Thymus (tissue), 14 donors: Measurements from ENCODE around the gene SYNE1. TPM values are rescaled to one million over a fixed set of nuclear protein-coding genes. Genes with fewer than 3 reads are reported as not detected.
"Not testable (repeated sequence)": the region's sequence is repeated elsewhere in the genome, so short reads cannot be mapped to it uniquely, and the experiment has no call there.

Experiments
- DNase-seq, 9 donors: peaks; one replicate each; pipeline ENCODE4 v3.0.0-alpha.2; 2013; ENCODE audit warnings: low spot score in 9 of 9, low read depth in 6 of 9, missing footprints in 1 of 9
- H3K27ac ChIP-seq, 2 donors: one replicate each; pipeline ENCODE4 v1.5.1; 2013; ENCODE audit warnings: control low read depth in 1 of 2, low read depth in 1 of 2, low read length in 1 of 2, mild to moderate bottlenecking in 1 of 2, moderate library complexity in 1 of 2
- H3K27me3 ChIP-seq, 2 donors: one replicate each; pipeline ENCODE4 v1.5.1; 2013; ENCODE audit warnings: low read length in 1 of 2; ENCODE audit not compliant: control insufficient read depth in 2 of 2, insufficient read depth in 1 of 2
- H3K36me3 ChIP-seq, 2 donors: one replicate each; pipeline ENCODE4 v1.5.1; 2013; ENCODE audit warnings: low read length in 1 of 2, mild to moderate bottlenecking in 1 of 2, moderate library complexity in 1 of 2; ENCODE audit not compliant: control insufficient read depth in 2 of 2, insufficient read depth in 2 of 2
- H3K4me1 ChIP-seq, 2 donors: one replicate each; pipeline ENCODE4 v1.5.1; 2013; ENCODE audit warnings: low read length in 2 of 2; ENCODE audit not compliant: control insufficient read depth in 2 of 2, insufficient read depth in 2 of 2
- H3K4me3 ChIP-seq, 2 donors: one replicate each; pipeline ENCODE4 v1.5.1; 2013; ENCODE audit warnings: low read length in 2 of 2, control low read depth in 1 of 2, mild to moderate bottlenecking in 1 of 2
- H3K9me3 ChIP-seq, 2 donors: one replicate each; pipeline ENCODE4 v1.5.1; 2013; ENCODE audit warnings: low read length in 1 of 2, mild to moderate bottlenecking in 1 of 2; ENCODE audit not compliant: control insufficient read depth in 2 of 2, insufficient read depth in 1 of 2
- WGBS: extraction: QIAGEN DNeasy Blood & Tissue Kit; methylation state at CpG from one replicate; pipeline ENCODE4 v1.1.7; 2013; 5-methylcytosine and 5-hydroxymethylcytosine counted together
- long read RNA-seq, 10 donors: transcript quantifications; one replicate each; lab custom pipeline, GENCODE V29; 2026
- polyA plus RNA-seq: library from polyadenylated mRNA; stranded (reverse); fragments of 200-250 nt; gene quantifications from one replicate; pipeline ENCODE4 v1.2.3, GENCODE V29; 2013
- total RNA-seq: library from RNA; stranded (reverse); fragments of 120-200 nt; gene quantifications from one replicate; pipeline ENCODE4 v1.2.4, GENCODE V29; 2013
- donor health status: healthy.

SYNE1 gene, protein sequence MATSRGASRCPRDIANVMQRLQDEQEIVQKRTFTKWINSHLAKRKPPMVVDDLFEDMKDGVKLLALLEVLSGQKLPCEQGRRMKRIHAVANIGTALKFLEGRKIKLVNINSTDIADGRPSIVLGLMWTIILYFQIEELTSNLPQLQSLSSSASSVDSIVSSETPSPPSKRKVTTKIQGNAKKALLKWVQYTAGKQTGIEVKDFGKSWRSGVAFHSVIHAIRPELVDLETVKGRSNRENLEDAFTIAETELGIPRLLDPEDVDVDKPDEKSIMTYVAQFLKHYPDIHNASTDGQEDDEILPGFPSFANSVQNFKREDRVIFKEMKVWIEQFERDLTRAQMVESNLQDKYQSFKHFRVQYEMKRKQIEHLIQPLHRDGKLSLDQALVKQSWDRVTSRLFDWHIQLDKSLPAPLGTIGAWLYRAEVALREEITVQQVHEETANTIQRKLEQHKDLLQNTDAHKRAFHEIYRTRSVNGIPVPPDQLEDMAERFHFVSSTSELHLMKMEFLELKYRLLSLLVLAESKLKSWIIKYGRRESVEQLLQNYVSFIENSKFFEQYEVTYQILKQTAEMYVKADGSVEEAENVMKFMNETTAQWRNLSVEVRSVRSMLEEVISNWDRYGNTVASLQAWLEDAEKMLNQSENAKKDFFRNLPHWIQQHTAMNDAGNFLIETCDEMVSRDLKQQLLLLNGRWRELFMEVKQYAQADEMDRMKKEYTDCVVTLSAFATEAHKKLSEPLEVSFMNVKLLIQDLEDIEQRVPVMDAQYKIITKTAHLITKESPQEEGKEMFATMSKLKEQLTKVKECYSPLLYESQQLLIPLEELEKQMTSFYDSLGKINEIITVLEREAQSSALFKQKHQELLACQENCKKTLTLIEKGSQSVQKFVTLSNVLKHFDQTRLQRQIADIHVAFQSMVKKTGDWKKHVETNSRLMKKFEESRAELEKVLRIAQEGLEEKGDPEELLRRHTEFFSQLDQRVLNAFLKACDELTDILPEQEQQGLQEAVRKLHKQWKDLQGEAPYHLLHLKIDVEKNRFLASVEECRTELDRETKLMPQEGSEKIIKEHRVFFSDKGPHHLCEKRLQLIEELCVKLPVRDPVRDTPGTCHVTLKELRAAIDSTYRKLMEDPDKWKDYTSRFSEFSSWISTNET (N-terminal part only)
- total RNA-seq (55.1 TPM), polyA plus RNA-seq (49.6 TPM)
- long read RNA-seq, donor 1 = 0 reads
- long read RNA-seq, donor 2 = 0 reads
- long read RNA-seq, donor 3, partial matches to known transcripts = 6 of 6 reads
- long read RNA-seq, donor 3, other reads (novel, unspliced or antisense) = 0 of 6 reads
- long read RNA-seq, donor 4 = 0 reads
- long read RNA-seq, donor 5, partial matches to known transcripts = 14 of 17 reads
- long read RNA-seq, donor 5, other reads (novel, unspliced or antisense) = 0 of 17 reads
- long read RNA-seq, donor 6, partial matches to known transcripts = 13 of 13 reads
- long read RNA-seq, donor 6, other reads (novel, unspliced or antisense) = 0 of 13 reads
- long read RNA-seq, donor 7, partial matches to known transcripts = 0 of 1 reads
- long read RNA-seq, donor 7, other reads (novel, unspliced or antisense) = 0 of 1 reads
- long read RNA-seq, donor 8 = 0 reads
- long read RNA-seq, donor 9, partial matches to known transcripts = 12 of 12 reads
- long read RNA-seq, donor 9, other reads (novel, unspliced or antisense) = 0 of 12 reads
- long read RNA-seq, donor 10 = 0 reads

DNA sequence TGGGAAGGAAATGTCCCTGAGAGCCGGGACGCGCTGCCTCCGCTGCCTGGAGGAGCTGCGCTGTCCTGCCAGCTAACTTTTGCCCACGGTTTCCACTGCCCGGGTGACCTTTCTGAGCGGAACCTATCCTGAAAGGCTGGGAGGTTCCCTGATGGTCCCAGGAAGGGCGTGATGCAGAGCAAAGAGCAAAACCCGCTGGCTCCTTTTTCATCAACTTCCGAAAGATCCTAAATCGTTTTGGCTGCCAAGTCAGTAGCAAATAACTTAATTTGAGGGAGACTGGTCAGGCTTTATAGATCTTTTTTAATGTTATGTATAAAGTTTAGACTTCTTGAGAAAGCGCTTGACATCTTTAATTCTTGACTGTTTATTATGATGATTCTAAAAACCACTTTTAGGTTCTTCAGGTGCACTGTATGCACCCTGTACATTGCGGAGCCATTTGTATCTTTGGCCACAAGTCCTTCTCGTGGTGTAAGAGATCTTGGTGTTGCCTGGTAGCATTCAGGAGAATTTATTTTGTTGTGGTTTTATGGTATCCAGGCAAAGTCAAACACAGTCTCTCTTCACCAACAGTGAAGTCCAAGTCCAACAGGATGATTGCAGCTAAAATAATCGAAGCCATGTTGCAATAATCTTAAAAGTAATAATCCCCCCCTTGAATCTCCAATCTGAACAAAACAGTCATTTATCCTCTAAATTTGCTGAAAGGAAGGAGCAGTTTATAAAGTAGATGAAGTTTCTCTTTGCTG lies at the start of gene SYNE1:
TSS of gene SYNE1 (minus strand) at position 67 of the 752 bp plus-strand sequence. CDS start 9,031 bp downstream, outside the sequence.
- Histone ChIP-seq H3K27me3 (peaks cover 23 to 41% of the 10 kb centered on the region in 2 donors), H3K4me3 (peak within 1 kb of the TSS; percentile 22 to 38), H3K4me1 (peaks cover 0 to 2% of the 10 kb centered on the region in 2 donors), H3K27ac (peak within 1 kb of the TSS in 1 of 2 donors; percentile 18), H3K36me3 (no peaks in the 10 kb centered on the region), H3K9me3 (peaks cover 0 to 4% of the 10 kb centered on the region in 2 donors)
- 26% methylated on average over 16 of the region's 16 CpGs for WGBS
- DNase-seq = no peak

DNA sequence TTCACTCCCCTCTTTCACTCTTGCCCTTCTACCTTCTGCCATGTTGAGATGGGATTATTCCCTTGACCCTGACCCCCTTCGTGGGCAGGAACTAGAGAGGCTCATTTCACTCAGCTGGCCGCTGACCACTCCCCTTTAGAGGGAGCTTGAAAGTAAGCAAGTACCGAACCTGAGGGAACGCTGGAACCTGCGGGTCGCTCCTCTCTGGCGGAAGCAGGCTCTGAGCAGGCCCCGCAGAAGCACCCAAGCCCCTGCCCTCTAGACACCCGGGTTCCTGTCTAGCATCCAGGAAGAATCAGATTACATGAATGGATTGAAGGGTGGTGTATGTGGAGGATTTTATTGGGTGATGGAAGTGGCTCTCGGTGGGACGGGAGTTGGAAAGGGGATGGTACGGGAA lies 48.7 kb upstream of the SYNE1 start:
- Histone ChIP-seq H3K9me3 (no peaks in the 10 kb centered on the region), H3K27ac (no peak overlapping the region), H3K4me1 (no peaks in the 10 kb centered on the region), H3K36me3 (no peaks in the 10 kb centered on the region), H3K4me3 (no peak overlapping the region), H3K27me3 (no peaks in the 10 kb centered on the region)
- 97% methylated on average over 12 of the region's 12 CpGs for WGBS
- DNase-seq = no peak

DNA sequence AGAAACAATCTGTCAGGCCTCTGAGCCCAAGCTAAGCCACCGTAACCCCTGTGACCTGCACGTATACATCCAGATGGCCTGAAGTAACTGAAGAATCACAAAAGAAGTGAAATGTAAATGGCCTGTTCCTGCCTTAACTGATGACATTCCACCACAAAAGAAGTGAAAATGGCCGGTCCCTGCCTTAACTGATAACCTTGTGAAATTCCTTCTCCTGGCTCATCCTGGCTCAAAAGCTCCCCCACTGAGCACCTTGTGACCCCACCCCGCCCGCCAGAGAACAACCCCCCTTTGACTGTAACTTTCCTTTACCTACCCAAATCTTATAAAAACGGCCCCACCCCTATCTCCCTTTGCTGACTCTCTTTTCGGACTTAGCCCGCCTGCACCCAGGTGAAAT lies 45.8 kb upstream of the SYNE1 start:
- not testable (repeated sequence) for H3K4me1 ChIP-seq

DNA sequence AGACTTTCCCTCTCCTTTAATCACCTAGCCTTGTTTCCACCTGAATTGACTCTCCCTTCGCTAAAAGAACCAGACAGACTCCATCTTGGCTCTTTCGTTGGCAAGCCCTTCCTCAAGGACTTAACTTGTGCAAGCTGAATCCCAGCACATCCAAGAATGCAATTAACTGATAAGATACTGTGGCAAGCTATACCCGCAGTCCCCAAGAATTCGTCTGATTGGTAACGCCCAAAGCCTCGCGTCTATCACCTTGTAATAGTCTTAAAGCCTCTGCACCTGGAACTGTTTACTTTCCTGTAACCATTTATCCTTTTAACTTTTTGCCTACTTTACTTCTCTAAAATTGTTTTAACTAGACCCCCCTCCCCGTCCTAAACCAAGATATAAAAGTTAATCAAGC lies 45.0 kb upstream of the SYNE1 start:
- Histone ChIP-seq H3K4me3 (no peak overlapping the region), H3K27me3 (no peaks in the 10 kb centered on the region), H3K36me3 (no peaks in the 10 kb centered on the region), H3K9me3 (no peaks in the 10 kb centered on the region), H3K4me1 (no peaks in the 10 kb centered on the region), H3K27ac (no peak overlapping the region)
- DNase-seq = no peak
- 94% methylated on average over 8 of the region's 8 CpGs for WGBS

More for the DNA sequence above, 45.8 kb upstream of the SYNE1 start:
- DNase-seq, H3K4me3 ChIP-seq, H3K27me3 ChIP-seq, H3K36me3 ChIP-seq, H3K9me3 ChIP-seq, H3K27ac ChIP-seq: not testable (repeated sequence)
- WGBS = 91% methylated on average over 8 of the region's 8 CpGs

DNA sequence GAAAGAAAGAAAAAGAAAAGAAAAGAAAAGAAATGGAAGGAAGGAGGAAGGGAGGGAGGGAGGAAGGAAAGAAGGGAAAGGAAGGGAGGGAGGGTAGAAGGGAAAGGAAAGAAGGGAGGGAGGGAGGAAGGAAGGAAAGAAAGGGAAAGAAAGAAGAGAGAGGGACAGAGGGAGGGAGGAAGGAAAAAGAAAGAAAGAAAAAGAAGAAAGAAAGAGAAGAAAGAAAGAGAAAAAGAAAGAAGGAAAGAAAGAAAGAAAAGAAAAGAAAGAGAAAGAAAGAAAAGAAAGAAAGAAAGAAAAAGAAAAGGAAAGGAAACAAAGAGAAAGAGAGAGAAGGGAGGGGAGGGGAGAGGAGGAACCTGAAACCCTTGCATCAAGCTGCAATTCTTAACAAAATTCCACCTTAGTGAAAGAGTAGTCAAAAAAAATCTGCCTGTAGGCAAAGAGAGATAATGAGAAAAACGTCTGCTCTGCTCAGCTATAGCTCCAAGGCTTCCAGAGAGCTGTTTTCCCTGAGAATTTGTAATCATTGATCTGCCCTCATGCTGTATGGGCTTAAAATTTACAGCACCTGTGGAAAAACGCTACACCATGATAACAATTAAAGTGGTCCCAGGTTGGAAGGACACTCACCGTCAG lies 43.8 kb upstream of the SYNE1 start:
- no peak for DNase-seq
- Histone ChIP-seq H3K4me3 (no peak overlapping the region), H3K4me1 (no peaks in the 10 kb centered on the region), H3K27ac (no peak overlapping the region), H3K36me3 (no peaks in the 10 kb centered on the region), H3K27me3 (no peaks in the 10 kb centered on the region), H3K9me3 (no peaks in the 10 kb centered on the region)
- WGBS = 83% methylated on average over 3 of the region's 3 CpGs

DNA sequence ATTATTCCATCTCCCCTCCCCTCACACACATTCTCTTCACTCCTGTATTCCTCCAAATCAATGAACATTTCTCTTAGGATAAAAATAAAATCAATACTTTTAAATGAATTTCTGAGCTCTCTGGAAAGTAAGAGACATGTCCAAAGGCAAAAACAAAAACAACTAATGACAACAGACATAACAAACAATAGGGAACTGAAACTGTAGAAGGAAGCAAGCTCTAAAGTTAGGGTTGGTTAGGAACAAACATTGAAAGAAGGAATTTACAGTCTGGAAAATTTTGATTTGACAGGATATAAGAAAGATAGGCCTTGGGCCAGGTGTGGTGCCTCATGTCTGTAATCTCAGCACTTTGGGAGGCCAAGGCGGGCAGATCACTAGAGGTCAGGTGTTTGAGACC lies 43.0 kb upstream of the SYNE1 start:
- no peak for DNase-seq
- Histone ChIP-seq H3K27ac (no peak overlapping the region), H3K9me3 (no peaks in the 10 kb centered on the region), H3K36me3 (no peaks in the 10 kb centered on the region), H3K27me3 (no peaks in the 10 kb centered on the region), H3K4me3 (no peak overlapping the region), H3K4me1 (no peaks in the 10 kb centered on the region)
- WGBS = 100% methylated on average over 1 of the region's 1 CpG

DNA sequence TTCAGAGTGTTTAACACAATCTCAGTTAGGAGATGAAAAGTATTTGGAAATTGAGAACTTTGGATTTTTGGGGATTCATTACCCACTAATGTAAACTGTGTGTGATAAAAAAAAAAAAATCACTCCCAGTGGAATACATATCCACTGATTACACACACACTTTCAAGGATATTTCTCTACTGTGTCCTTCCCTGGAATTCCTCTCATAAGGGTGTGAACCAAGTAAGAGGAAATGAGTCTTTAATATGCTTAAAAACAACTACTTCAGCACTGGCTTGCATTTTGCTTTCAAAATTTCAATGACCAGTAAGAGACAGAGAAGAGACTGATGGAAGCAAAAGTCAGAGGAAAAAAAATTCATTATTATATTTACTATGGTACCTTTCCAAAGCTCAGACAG lies 36.1 kb upstream of the SYNE1 start:
- H3K27me3 ChIP-seq = no peaks in the 10 kb centered on the region
- H3K4me3 ChIP-seq = no peak overlapping the region
- H3K36me3 ChIP-seq = no peaks in the 10 kb centered on the region
- no peaks in the 10 kb centered on the region for H3K4me1 ChIP-seq
- H3K27ac ChIP-seq = no peak overlapping the region
- H3K9me3 ChIP-seq = no peaks in the 10 kb centered on the region
- DNase-seq = no peak
